HL-60 (cell line): ENCODE results near the gene RHOJ.

ENCODE experiments used
- POLR2AphosphoS5 ChIP-seq: IDR thresholded peaks from 2 replicates; pipeline ENCODE4 v1.6.1; 2012; ENCODE audit warnings: low read depth
- SPI1 ChIP-seq: IDR thresholded peaks from 2 replicates; pipeline ENCODE4 v1.6.1; 2012; ENCODE audit warnings: low read depth, mild to moderate bottlenecking, borderline replicate concordance
- TF ChIP-seq, protein P1 (sequence below): IDR thresholded peaks from one replicate; pipeline ENCODE4 v1.5.1; 2011; ENCODE audit warnings: low read length, control low read depth, inconsistent platforms; ENCODE audit not compliant: insufficient read depth

DNA sequence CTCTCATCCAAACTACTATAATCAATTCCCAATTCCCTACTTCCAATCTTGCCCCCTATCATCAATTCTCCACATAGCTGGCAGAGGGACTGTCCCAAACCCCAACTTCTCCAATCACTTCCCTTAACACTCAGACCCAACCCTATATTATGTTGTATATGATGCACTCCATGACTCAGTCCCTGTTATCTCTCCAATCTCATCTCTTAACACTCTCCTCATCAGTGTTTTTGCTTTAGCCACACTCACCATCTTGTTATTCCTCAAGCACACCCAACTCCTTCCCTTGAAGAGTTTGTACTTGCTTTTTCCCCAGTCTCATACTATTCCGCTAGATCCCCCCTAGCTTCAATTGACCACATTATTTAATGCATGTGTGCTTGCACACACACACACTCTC is 4.9 kb downstream of the RHOJ start:
- TF ChIP-seq, protein P1, sequence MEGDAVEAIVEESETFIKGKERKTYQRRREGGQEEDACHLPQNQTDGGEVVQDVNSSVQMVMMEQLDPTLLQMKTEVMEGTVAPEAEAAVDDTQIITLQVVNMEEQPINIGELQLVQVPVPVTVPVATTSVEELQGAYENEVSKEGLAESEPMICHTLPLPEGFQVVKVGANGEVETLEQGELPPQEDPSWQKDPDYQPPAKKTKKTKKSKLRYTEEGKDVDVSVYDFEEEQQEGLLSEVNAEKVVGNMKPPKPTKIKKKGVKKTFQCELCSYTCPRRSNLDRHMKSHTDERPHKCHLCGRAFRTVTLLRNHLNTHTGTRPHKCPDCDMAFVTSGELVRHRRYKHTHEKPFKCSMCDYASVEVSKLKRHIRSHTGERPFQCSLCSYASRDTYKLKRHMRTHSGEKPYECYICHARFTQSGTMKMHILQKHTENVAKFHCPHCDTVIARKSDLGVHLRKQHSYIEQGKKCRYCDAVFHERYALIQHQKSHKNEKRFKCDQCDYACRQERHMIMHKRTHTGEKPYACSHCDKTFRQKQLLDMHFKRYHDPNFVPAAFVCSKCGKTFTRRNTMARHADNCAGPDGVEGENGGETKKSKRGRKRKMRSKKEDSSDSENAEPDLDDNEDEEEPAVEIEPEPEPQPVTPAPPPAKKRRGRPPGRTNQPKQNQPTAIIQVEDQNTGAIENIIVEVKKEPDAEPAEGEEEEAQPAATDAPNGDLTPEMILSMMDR: no peak
- TF ChIP-seq SPI1 (no peak), POLR2AphosphoS5 (no peak)
